Transverse colon (tissue), 4 donors: ENCODE measurements around the gene PSMA4.

Source experiments
- CTCF ChIP-seq, 5 experiments: fragments of 200-600 bp in 3 of 5; fragments of 450-650 bp in 2 of 5; sonication (generic) in 3 of 5; IDR thresholded peaks; 1 replicate in 2 of 5; 2 replicates in 3 of 5; pipeline ENCODE4 v1.5.1; 2016 to 2017; ENCODE audit warnings: antibody characterized with exemption in 5 of 5, inconsistent platforms in 3 of 5, mild to moderate bottlenecking in 2 of 5, moderate library complexity in 1 of 5
- POLR2A ChIP-seq: fragments of 450-650 bp; IDR thresholded peaks from one replicate; pipeline ENCODE4 v1.6.1; 2016; ENCODE audit warnings: antibody characterized with exemption, mild to moderate bottlenecking, moderate library complexity
- POLR2AphosphoS5 ChIP-seq, 3 donors: sonication (generic); formaldehyde crosslinking; IDR thresholded peaks; one replicate each; pipeline ENCODE4 v1.6.1; 2016; ENCODE audit warnings: antibody characterized with exemption in 3 of 3

- TF ChIP-seq CTCF (IDR thresholded peaks at IDR 0.05) (no peak), POLR2AphosphoS5 (IDR thresholded peaks at IDR 0.05) (no peak), POLR2A (no peak)
Observed at GRCh38 chr15:78597583-78597982, 57.3 kb downstream of the PSMA4 start.
